GM18526 (cell line): ENCODE measurements around the gene PGBD5.

ENCODE experiments used
- POLR2A ChIP-seq: IDR thresholded peaks from 3 replicates; pipeline ENCODE4 v1.6.1; 2011; ENCODE audit not compliant: insufficient read length; ENCODE audit errors: extremely low read depth

Gene PGBD5

GRCh38 chr1:230317823-230318819 lies 108.0 kb downstream of the PGBD5 start:
- TF ChIP-seq POLR2A, result no peak

- no peak for TF ChIP-seq POLR2A
Observed at GRCh38 chr1:230316864-230317745, 109.0 kb downstream of the PGBD5 start.

GRCh38 chr1:230315099-230315498 lies 111.0 kb downstream of the PGBD5 start:
- no peak for TF ChIP-seq POLR2A

GRCh38 chr1:230314142-230314470 lies 112.0 kb downstream of the PGBD5 start:
- no peak for TF ChIP-seq POLR2A

- no peak for TF ChIP-seq POLR2A
Observed at GRCh38 chr1:230313453-230314141, 112.5 kb downstream of the PGBD5 start.

GRCh38 chr1:230312676-230313075 lies 113.5 kb downstream of the PGBD5 start:
- TF ChIP-seq POLR2A, result no peak

- no peak for TF ChIP-seq POLR2A
Observed at GRCh38 chr1:230310381-230311163, 115.6 kb downstream of the PGBD5 start.

GRCh38 chr1:230309646-230310177 lies 116.4 kb downstream of the PGBD5 start:
- no peak for TF ChIP-seq POLR2A

GRCh38 chr1:230308821-230309220 lies 117.3 kb downstream of the PGBD5 start:
- TF ChIP-seq POLR2A, result no peak

- TF ChIP-seq POLR2A, result no peak
Observed at GRCh38 chr1:230308039-230308438, 118.1 kb downstream of the PGBD5 start.

GRCh38 chr1:230307213-230307612 lies 118.9 kb downstream of the PGBD5 start:
- TF ChIP-seq POLR2A, result no peak

GRCh38 chr1:230306169-230306568 lies 120.0 kb downstream of the PGBD5 start:
- no peak for TF ChIP-seq POLR2A

GRCh38 chr1:230303822-230304221 lies 122.3 kb downstream of the PGBD5 start:
- no peak for TF ChIP-seq POLR2A

GRCh38 chr1:230303069-230303468 lies 123.1 kb downstream of the PGBD5 start:
- no peak for TF ChIP-seq POLR2A

GRCh38 chr1:230301822-230302221 lies 124.3 kb downstream of the PGBD5 start:
- no peak for TF ChIP-seq POLR2A

GRCh38 chr1:230301322-230301721 lies 124.8 kb downstream of the PGBD5 start:
- no peak for TF ChIP-seq POLR2A
